ENCODE measurements around the gene ZNF280D.

Gene ZNF280D

DNA sequence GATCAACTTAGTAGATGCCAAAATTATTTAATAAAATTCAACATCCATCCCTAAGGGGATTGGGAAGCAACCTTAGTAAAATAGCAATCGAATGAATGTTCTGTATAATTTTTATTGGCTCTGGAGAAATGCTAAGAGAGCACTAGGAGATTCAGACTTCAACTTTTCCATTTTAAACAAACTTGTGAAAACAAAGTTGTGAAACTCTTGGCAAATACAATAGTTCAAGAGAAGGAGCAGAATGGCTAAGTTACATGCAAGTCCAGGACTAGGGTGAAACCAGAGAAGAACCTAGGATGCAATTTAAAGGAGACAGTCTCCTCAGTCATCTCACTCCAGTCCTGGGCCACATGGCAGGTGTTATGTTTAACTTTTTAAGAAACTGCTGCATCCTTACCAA is 16.7 kb upstream of the ZNF280D start:
- DNase-seq, result no peak

DNA sequence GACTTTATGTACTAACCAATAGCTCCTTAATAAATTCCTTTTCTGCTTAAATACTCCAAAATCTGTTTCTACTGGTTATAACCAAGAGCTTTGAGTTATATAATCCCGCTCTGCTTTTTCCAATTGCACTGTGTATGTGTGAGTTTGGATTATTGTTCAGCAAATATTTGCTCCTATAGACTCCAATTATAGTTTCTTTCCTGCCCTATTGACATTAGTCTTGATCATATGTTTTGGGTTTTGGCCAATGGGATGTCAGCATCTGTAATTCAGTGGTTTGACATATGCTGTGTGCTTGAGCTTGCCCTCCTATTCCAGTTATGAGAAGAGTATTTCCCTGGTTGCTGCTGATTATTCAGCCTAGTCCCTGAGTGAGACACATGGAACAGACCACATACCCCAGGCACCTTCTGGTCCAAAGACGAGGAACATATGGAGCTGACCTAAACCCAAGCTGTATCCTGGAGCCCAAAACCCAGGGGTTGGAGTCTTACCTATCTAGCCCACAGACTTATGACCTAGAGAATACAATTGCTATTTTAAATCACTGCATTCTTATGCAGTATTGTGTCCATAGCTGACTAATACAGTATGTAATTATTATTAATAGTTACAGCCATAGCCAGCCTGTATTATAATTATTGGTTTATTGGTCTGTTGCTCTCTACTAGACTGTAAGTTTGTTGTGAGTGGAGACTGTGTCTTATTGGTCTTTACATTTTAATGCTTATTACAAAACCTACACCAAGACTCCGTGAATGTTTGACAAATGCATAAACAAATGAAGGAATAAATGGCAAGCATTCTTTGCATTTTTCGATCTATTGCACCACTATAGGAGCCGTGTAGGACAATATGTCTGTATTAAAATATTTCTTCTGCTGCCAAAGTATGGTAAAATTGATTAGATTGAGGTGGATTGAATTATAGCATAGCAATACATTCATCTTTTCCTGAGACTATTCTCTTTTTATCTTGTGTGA is 11.7 kb upstream of the ZNF280D start:
- no peak for DNase-seq

- DNase-seq, result no peak
Observed at GRCh38 chr15:56741541-56741940, 8.2 kb upstream of the ZNF280D start.

GRCh38 chr15:56739964-56740640 is 6.8 kb upstream of the ZNF280D start:
- no peak for DNase-seq

DNA sequence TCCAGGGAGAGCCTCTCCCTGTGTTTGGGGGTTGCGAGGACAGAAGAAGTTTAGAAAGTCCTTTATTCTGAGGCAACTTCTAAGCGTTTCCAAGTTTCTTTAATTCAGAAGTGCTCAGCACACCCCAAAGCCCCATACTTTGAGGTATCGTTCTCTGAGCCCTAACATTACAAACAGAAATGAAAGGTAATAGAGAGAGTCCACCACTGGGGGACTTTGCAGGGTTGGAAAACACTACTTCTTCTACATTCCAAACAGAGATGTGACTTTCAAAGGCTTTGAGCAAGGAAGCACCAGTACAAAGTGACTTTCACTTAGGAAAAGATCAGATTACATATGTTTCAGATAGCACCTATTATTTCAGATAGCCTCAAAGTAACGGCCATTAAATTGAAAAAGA is 6.2 kb upstream of the ZNF280D start:
- no peak for DNase-seq

DNA sequence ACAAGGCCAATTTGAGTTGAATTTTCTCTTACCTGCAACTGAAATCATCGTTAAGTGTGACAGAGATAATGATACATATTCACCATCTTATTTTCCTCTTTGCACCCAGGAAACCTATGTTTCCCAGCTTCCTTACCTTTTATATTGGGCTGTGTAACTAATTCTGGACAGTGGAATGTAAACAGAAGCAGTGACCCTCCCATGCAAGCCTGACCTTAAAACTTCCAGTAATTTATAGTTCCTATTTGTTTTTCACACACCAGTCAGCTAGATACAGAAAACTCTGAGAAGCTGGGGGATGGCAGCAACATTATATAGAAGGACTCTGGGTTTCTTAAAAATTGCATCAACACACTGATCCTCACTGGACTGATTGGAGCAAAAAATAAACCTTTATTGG is 4.5 kb upstream of the ZNF280D start:
- no peak for DNase-seq

- DNase-seq, result no peak
Observed at GRCh38 chr15:56736881-56737707, 3.8 kb upstream of the ZNF280D start.

- no peak for DNase-seq
Observed at GRCh38 chr15:56736308-56736707, 3.0 kb upstream of the ZNF280D start.

- no peak for DNase-seq
Observed at GRCh38 chr15:56735589-56735988, 2.3 kb upstream of the ZNF280D start.

DNA sequence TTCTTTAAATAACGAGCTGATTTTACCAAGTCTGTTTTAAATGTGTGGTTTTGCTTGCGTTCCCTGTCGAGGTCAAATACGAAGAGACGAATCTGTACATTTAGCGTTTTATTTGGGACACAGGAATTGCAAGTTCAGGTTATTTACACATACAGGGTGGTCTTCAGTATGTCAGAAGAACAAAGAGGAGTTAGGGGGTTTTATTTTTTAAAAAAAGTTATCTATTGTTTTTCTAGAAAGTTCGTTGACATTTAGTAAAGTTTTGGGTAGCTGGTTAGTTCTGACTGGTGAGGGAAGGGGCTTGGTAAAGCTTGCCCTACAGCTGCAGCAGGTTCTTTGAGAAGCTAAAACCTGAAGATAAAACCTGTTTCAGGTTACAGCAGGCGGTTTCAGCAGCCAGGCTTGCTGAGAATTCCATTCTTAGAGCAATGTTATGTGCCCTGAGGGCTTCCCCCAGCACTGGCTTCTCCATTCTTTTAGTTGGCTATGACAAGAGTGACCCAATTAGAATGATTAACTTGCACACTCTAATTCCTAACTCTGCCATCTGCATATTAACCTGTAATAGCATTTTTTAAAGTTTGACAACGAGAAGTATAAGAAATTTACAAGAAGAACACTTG is 815 bp upstream of the ZNF280D start:
- DNase-seq, result no peak

GRCh38 chr15:56732886-56733135 is 498 bp downstream of the ZNF280D start:
- DNase-seq, result peak in 1 of 2 experiments; percentile 38

GRCh38 chr15:56732135-56732885 is 999 bp downstream of the ZNF280D start:
- peak in 1 of 2 experiments; percentile 16 for DNase-seq

DNA sequence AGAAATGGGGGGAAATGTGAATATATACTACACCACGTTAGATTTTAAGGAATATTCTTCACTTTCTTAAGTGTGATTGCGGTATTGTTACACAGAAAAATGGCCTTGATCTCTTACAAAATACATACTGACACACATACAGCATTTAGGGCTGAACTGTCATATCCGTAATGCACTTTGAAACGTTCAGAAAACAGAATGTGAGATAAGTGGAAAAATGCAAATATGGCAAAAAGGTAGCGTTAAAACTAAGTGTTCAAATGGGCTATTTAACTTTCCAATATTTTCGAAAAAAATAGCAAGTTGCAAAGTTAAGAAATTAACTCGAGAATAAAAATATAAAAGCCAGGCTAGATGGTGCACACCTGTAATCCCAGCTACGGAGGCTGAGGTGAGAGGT is 1.8 kb downstream of the ZNF280D start:
- no peak for DNase-seq

DNA sequence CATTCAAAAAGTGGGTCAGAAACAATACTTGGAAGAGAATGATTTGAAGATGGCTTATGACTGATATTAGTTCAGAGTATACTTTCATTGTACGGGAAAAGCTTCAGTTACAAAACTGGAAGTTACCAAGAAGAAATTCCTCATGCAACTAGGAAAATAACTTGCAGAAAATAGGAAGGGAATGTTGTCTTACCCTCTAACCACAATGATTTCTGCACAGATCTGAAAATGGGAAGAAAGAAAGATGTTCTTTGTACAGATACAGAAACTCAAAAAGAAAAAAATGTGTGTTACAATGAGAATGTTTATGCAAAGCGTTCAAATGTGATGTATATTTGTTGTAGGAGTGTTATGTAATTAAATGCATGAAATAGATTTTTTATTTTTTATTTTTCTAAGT is 3.7 kb downstream of the ZNF280D start:
- DNase-seq, result no peak

GRCh38 chr15:56725386-56725785 is 7.9 kb downstream of the ZNF280D start:
- DNase-seq, result no peak

- no peak for DNase-seq
Observed at GRCh38 chr15:56724232-56724631, 9.1 kb downstream of the ZNF280D start.

GRCh38 chr15:56723787-56724186 is 9.5 kb downstream of the ZNF280D start:
- DNase-seq, result no peak

- no peak for DNase-seq
Observed at GRCh38 chr15:56719774-56720555, 13.3 kb downstream of the ZNF280D start.

GRCh38 chr15:56719021-56719612 is 14.2 kb downstream of the ZNF280D start:
- DNase-seq, result no peak

DNA sequence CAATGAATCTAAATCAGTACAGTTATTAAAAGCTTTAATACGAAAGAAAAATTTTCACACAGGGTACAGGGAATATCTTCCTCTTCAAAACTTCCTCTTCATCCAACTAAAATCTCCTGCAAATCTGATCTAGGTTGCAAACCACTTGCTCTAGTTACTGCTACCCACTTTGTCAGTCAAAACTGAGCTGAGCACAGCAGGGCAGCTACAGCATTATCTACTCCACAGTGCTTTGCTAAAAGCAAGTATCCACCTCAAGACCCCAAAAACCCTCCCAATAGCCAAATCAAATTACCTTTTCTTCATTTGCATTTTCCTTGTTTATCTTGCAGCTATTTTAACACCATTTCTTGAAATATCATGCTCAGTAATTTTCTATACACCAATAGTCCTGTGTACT is 14.7 kb downstream of the ZNF280D start:
- DNase-seq, result no peak

DNA sequence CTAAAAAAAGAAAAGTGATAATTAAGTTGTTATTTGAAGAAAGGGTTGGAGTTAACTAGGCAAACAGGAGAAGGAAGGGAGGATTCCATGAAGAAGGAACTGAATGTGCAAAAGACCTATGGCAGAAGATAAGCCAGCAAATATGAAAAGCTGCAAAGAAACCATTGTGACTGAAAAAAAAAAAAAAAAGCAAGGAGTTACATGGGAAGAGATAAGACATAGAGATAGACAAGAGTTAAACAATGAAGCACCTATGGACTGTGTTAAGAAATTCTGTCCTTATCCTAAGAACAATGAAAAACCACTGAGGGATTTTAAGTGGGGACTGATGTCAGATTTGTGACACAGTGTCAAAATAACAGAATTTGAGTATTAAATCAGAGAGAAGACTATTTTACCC is 17.0 kb downstream of the ZNF280D start:
- no peak for DNase-seq

Measured in NCI-H187 (cell line).